Amniotic epithelial cell (primary cell): Measurements from ENCODE around the gene STAB1.

ENCODE experiments used
- DNase-seq: peaks from one replicate; pipeline ENCODE4 v3.0.0-alpha.2; 2010; ENCODE audit warnings: low read depth

The STAB1 gene

DNA sequence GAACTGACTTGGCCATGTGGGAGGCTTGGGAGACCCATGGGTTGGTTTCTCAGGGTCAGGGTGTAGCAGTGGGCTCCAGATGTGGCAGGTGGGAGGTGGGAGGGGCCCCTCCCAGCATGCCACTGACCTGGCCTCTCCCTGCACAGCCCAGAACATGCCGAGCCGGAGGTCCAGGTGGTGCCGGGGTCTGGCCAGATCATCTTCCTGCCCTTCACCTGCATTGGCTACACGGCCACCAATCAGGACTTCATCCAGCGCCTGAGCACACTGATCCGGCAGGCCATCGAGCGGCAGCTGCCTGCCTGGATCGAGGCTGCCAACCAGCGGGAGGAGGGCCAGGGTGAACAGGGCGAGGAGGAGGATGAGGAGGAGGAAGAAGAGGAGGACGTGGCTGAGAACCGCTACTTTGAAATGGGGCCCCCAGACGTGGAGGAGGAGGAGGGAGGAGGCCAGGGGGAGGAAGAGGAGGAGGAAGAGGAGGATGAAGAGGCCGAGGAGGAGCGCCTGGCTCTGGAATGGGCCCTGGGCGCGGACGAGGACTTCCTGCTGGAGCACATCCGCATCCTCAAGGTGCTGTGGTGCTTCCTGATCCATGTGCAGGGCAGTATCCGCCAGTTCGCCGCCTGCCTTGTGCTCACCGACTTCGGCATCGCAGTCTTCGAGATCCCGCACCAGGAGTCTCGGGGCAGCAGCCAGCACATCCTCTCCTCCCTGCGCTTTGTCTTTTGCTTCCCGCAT, 7.9 kb upstream of the STAB1 start:
- no peak for DNase-seq

- DNase-seq: no peak
These were observed 7.1 kb upstream of the STAB1 start for GRCh38 chr3:52487788-52488691.

DNA sequence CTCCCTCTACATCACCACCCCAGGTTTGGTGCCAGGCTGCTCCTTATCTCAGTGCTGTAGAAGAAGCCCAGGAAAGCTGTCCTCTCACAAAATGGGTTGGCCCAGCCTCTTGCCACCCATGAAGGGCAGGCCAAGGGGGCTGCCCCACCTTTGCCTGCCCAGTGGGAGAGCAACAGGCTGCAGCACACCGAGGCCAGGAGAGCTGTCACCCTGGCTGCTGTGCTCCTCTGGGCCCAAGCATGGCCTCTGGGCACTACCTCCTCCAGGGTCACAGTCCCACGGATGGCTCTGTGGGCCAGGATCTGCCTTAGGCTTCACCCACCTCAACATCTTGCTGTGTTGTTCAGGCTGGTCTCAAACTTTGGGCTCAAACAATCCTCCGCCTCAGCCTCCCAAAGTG, 6.4 kb upstream of the STAB1 start:
- no peak for DNase-seq

DNA sequence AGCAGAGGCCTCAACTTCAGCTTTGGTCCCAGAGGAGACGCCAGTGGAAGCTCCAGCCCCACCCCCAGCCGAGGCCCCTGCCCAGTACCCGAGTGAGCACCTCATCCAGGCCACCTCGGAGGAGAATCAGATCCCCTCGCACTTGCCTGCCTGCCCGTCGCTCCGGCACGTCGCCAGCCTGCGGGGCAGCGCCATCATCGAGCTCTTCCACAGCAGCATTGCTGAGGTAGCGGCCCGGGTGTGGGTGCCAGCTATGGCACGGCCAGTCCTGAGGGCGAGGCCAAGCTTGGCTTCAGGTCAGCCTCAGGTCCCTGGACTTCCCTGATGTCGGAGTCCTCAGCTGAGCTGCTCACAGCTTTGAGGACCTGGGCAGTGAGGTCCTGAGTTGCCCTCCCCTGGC, 5.7 kb upstream of the STAB1 start:
- DNase-seq: no peak

- no peak for DNase-seq
These were observed 4.9 kb upstream of the STAB1 start for GRCh38 chr3:52490035-52490938.

GRCh38 chr3:52490939-52491526, 4.1 kb upstream of the STAB1 start:
- DNase-seq: peak; percentile 76

DNA sequence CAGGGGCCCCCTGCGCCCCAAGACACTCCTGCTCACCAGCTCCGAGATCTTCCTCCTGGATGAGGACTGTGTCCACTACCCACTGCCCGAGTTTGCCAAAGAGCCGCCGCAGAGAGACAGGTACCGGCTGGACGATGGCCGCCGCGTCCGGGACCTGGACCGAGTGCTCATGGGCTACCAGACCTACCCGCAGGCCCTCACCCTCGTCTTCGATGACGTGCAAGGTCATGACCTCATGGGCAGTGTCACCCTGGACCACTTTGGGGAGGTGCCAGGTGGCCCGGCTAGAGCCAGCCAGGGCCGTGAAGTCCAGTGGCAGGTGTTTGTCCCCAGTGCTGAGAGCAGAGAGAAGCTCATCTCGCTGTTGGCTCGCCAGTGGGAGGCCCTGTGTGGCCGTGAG, 3.1 kb upstream of the STAB1 start:
- no peak for DNase-seq

DNA sequence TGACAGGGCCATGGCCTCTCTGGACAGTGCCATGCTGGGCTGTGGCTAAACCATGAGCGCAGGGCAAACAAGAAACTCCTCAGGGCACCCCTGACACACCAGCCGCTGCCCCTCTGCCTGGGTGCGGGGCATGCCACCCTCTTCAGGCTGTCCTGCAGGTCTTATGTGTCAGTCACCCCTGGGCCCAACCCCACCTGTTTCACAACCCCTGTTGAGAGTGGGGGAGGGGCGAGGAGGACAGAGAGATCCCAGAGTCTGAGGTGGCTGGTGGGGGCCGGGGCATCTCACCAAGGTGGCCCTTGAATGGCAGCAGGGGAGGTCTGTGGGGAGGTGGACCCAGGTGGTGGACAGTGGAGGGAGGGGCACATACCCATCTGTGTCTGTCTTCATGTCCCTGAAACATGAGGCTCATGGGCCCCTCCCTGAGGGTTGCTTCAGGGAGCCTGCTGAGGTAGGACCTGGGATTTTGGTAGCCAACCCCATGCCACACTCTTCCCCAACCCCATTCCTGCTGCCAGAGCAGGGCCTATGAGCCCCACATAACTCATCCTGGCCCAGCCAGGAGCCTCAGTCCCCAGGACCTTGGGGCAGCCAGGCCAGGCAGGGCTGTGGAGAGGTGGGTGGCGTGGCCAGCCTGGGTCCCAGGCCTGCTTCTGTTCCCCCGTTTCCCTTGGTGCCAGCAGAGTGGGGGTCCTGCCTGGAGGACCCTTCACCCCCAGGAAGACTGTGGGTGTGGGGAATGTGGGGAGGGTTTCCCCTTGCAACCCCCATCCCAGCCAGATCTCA, 1.7 kb upstream of the STAB1 start:
- DNase-seq: no peak

DNA sequence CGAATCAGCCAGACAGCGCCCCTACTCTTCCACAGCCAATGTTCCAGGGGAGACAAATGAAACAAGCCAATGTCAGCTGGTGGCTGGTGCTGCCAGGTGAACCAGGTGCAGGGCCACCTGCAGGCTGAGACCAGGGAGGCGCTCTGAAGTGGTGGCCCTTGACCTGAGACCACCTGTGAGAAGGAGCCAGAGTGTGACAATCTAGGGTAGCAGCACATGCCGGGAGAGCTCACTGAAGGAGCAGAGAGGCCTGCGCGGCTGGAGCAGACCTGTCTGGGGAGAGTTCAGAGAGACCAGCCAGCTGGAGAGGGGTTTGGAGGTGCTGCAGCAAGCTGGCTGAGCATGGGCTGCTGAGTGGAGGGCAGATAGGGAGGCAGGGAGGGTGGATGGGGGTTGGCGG, 693 bp upstream of the STAB1 start:
- no peak for DNase-seq

GRCh38 chr3:52495777-52496602, 852 bp downstream of the STAB1 start:
- peak; percentile 67 for DNase-seq

GRCh38 chr3:52498137-52499054, 3.3 kb downstream of the STAB1 start:
- DNase-seq: peak; percentile 99

DNA sequence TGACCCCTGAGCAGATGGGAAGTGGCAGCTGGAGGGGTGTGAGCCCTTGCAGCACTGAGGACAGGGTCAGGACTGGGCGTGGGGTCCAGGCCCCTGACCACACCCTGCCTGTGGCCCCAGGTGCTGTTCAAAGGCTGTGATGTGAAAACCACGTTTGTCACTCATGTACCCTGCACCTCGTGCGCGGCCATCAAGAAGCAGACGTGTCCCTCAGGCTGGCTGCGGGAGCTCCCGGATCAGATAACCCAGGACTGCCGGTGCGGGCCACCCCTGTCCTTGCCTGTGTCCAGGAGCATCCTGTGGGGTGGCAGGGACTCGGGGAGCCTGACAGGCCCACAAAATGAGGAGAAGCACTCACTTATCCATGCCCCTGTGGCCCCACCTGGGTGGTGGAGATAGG, 5.9 kb downstream of the STAB1 start:
- no peak for DNase-seq

DNA sequence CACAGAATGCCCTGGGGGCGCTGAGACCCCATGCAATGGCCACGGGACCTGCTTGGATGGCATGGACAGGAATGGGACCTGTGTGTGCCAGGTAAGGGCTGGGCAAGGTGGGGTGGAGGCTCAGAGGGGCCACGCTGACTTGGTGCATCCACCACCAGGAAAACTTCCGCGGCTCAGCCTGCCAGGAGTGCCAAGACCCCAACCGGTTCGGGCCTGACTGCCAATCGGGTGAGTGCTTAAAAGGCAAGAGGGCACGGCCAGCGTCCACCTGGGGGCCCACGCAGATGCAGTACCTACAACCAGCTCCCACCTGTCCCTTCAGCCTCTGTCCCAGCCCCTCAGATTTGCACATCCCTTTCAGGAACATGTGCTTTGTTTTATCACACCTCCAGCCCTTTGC, 6.9 kb downstream of the STAB1 start:
- no peak for DNase-seq

DNA sequence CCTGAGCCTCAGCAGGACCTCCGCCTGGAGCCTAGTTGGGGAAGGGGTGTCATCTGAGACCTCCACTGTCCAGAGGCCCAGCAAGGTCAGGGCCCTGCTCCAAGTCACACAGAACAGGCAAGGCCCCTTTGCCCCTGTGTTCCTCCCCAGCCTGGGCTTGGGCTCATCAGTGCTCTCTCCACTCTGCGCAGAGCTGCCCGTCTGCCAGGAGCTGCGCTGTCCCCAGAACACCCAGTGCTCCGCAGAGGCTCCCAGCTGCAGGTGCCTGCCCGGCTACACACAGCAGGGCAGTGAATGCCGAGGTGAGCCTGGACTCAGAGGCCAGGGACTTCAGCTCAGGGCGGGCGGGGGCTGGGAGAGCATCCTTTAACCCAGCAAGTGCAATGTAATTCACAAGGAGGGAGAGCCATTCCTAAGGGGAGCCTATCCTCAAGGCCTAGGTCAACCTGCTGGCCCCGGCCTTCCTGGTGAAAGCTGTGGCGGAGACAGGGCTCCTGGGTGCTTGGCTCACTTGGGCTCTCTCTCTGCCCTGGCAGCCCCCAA, 7.7 kb downstream of the STAB1 start:
- no peak for DNase-seq

DNA sequence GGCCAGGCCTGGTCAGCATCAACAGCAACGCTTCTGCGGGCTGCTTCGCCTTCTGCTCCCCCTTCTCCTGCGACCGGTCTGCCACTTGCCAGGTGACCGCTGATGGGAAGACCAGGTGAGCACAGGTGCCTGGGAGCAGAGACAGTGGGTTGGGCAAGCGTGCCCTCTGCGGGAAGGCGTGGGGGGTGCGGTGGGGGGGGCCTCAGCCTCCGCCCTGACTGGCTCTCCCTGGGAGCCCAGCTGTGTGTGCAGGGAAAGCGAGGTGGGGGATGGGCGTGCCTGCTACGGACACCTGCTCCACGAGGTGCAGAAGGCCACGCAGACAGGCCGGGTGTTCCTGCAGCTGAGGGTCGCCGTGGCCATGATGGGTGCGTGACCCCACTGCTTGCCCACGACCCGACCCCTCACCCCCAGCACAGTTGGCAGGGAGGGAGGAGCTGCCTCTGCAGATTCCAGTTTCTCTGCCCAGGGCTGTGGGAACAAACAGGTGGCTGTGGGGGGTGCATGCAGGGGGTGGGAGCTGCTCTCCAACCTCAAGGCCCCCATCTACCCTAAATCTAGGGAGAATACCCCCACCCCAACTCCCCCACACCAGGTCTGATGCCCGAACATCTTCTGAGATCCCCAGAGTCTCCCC, 8.8 kb downstream of the STAB1 start:
- no peak for DNase-seq

DNA sequence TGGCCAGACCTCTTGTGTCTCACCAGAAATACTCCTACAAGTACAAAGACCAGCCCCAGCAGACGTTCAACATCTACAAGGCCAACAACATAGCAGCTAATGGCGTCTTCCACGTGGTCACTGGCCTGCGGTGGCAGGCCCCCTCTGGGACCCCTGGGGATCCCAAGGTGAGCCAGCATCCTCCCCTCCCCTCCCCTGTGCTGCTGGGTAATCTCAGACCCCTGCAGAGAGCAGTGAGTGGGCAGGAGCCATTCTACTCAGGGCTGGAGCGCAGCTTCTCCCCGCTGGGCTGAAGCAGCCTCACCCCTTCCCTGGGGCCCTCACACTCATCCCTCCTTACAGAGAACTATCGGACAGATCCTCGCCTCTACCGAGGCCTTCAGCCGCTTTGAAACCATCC, 9.8 kb downstream of the STAB1 start:
- no peak for DNase-seq

DNA sequence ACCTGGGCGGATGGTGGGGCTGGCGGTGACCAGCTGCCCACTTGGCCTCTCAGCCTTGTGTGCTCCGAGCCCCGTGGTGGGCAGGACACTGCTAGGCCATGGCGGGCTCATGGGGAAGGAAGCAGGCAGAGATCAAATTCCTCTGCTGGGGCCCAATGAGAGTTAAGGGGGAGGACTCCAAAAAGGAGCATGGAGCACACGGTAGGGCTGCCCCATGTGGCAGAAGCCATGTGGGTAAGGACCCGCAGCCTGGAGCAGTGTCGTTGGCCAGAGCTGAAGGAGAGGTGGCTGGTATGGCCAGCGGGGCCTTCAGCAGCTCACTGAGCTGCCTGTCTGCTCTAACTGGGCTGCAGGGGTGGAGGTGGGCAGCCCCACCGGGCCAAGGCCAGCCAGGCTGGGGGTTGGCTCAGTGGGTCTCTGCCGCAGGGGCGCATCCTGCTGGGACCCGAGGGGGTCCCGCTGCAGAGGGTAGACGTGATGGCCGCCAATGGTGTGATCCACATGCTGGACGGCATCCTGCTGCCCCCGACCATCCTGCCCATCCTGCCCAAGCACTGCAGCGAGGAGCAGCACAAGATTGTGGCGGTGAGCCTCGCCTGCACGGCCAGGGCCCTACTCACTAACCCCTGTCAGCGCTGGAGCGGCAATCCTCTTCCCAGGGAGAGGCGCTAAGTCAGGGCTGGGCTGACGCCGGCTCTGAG, 11.3 kb downstream of the STAB1 start:
- peak; percentile 19 for DNase-seq

DNA sequence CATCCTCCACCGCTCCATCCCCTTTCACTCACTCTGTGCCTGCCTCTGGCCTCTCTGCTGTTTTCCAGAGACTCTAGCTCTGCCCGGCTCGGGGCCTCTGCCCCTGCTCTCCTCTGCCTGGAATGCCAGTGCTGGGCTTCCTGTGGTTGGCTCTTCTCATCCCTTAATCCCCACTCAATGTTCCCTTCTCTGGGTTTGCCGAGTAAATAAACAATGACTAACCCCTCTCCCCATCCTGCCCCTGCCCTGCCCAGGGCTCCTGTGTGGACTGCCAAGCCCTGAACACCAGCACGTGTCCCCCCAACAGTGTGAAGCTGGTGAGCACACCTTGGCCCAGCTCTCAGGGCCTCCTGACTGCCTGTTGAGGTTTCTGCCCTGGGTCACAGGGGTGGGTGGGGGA, 12.2 kb downstream of the STAB1 start:
- peak; percentile 100 for DNase-seq
